Erythroblast (primary cell): ENCODE results near the gene FSIP1.

Experiments used
- GATA1 ChIP-seq: IDR thresholded peaks from 2 replicates; pipeline ENCODE4 v1.6.1; 2011; ENCODE audit warnings: low read depth, mild to moderate bottlenecking, control low read depth, low read length, moderate library complexity
- POLR2A ChIP-seq: IDR thresholded peaks from 2 replicates; pipeline ENCODE4 v1.6.1; 2011; ENCODE audit warnings: mild to moderate bottlenecking, low read length

DNA sequence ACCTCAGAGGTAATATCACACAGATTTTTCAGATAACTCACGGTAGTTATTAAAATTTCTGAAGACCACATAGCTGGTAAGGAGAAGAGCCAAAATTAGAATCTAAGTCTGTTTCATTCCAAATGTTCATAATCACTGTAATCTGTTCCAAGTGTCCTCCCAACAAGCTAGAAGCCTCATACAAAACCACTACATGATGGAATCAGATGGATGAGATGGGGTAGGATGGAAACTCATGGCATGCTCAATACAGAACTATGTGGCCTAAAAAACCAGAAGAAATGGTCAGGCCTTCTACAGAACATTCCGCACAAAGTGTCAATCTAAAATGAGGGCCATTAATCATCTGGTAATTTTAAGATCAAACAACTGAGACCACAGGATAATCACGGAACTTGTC, 110.0 kb downstream of the FSIP1 start:
- TF ChIP-seq POLR2A (no peak), GATA1 (no peak)
